ENCODE measurements around the gene CRP.
"Not testable (repeated sequence)": the region's sequence is repeated elsewhere in the genome, so short reads cannot be mapped to it uniquely, and the experiment has no call there.

Gene CRP, protein sequence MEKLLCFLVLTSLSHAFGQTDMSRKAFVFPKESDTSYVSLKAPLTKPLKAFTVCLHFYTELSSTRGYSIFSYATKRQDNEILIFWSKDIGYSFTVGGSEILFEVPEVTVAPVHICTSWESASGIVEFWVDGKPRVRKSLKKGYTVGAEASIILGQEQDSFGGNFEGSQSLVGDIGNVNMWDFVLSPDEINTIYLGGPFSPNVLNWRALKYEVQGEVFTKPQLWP

DNA sequence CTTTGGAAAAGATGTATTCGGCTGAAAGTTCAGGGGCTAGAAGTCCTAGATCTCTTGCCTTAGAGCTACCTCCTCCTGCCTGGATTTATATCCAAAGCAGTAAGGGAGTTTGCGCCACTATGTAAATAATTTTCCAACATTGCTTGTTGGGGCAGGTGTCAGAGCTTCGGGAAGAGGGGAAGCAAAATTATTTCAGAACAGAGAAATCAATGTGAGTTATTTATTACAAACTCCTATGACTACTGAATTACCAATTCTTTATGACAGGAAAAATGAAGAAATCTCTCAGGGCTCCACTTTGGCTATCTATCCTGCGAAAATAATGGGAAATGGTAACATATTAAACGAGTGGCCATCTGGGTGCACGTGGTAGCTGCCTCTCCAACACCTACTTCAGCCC lies at the start of gene CRP:
Gene CRP, minus strand, starts transcription at position 61 of the 400 bp plus-strand sequence. CDS start 104 bp downstream, outside the sequence.
- DNase-seq (ENCODE audit: low read depth in 2 of 2), result no peak

DNA sequence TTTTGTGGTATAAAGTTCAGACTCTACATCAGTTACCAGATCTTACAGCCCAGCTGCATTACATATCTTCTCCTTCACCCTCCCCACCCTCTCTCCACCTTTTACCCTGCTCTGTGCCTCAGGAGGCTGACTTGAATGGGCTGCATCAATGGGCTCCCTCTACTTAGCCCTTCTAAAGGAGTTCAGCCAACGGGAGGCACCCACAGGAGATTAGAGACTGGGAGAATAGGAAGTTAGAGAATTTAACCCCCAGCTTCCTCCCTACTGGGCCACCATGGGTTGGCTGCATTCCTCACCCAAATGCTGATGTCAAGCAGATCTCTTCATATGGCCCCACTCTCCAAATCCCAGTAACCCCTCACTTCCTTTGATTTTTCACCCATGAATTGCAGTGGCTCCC lies 49.3 kb upstream of the CRP start:
- DNase-seq (ENCODE audit: low read depth in 2 of 2), result no peak

DNA sequence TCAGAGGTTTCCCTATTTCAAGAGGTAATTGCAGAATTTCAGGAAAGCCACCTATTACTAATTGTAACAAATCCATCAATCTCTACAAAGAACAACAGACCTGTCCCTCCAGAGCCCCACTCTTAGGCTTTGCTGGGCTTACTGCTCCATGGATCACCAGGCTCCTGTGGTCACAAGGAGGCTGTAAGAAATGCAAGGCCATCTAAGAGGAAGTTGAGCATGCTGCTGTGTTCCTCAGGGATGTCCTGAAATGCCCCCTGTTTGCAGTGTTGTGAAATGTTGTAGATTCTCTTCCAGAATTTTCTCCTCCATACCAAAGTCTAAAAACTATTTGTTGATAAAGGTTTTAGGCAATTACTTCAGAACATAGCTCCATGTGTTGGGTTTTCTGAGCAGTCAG lies 42.0 kb upstream of the CRP start:
- no peak for DNase-seq (ENCODE audit: low read depth in 2 of 2)

DNA sequence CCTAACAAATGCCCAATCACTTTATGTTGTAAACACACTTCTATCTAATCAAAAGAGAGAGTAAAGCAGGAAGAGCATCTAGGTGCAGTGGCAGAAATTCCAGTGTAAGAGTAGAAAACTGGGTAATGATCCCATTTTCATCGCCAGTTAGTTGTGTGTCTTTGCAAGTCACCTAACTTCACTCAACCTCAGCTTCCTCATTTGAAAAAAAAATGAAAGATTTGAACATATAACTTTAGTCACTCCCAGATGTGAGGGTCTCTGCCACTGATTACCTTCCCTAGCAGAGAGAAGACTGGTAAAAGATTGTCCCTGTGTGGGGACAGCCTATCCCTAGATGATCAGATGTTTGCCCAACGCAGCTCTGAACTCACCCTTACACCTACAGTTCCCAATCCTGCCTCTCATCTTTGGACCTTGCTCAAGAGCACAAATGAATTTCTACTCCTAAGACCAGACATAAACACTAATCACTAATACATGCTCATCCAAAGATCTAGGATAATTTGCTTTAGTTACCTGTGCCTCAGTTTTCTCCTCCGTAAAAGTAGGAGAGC lies 41.1 kb upstream of the CRP start:
- DNase-seq (ENCODE audit: low read depth in 2 of 2), result no peak

DNA sequence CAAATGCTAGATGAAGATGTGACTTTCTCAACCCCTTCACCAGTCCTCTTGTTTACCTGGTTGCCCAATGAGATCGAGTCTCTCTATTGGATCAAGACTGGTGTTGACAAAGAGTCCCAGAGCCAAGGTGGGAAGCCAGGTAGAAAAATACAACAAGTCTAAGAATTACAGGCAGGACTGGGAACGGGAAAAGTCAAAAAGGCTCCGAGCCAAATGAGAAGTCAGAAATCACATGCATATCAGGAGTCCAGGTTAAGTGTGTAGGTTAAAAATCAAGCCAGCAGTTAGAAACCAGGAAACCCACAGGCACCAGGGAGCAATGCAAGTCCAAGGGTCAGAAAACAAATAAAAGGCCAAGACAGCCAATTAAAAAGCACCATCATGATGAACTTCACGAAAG lies 39.0 kb upstream of the CRP start:
- no peak for DNase-seq (ENCODE audit: low read depth in 2 of 2)

DNA sequence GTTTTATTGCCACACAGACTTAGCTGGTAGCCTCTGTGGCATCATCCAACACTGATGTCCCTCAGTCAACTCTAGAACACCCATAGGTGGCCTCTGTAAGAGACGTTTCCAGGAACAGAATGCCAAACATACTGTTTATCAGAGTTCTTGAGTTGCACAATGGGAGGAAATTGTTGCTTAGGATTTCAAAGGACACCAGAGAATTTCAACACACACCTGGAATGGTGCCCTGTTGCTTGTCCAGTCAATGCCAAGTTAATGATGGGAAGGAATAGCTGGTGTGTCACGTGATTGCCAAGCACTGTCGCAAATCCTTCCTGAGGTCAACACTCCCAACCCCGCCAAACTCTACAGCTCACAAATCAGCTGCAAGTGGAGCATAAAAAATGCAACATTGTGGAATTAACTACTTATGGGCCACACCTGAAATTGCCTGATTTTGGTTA lies 37.8 kb upstream of the CRP start:
- no peak for DNase-seq (ENCODE audit: low read depth in 2 of 2)

DNA sequence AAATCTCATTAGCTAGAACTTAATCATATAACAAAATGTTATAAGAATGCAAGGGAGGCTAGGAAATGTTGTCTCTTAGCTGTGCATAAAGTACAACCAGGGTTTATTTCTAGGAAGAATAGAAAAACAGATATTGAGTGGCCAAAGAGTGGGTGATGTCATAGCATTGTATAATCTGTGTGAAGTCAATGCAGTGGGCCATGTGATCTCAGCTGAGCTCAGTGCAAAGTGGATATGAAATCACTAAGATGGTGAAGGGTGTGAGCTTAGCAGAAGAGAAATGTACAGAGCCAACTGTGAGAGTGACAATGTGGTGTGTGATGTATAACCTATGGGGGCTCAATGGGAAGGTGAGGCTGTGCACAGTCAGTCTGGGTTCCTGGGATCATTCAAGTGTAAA lies 36.6 kb upstream of the CRP start:
- no peak for DNase-seq (ENCODE audit: low read depth in 2 of 2)

DNA sequence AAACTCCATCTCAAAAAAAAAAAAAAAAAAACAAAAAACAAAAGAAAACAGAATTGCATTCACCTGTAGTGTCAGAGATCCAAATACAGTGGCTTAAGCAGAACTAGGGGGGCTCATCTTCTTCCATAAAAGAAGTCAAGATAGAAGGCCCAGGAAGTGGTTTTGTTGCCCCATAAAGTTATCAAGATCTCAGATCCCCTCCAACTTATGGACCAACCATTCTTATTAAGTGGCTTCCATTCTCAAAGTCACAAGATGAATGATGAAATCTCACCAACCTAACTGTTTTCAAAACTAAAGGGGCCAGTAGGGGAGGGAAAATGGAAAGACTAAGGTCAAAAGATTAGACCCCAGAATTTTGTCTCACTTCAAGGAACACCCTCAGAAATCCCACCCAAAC lies 36.2 kb upstream of the CRP start:
- DNase-seq (ENCODE audit: low read depth in 2 of 2), result no peak

DNA sequence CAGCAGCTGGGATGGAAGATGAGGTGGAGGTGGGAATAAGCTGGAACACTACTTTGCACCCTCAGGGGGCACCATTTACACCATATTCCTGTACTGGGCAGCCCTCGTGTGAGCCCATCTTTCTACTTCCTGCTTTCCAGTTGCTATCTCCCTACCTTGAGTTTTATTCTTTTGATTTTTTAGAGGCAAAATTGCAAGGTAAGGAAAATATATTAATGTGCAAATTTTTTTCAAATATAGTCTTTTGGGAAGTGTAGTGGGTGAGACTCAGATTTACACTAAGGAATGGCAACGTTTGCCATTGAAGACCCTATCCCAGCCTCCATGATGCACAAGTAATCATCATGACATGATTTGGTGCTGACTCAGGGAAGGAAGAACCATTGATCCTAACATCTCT lies 35.2 kb upstream of the CRP start:
- no peak for DNase-seq (ENCODE audit: low read depth in 2 of 2)

DNA sequence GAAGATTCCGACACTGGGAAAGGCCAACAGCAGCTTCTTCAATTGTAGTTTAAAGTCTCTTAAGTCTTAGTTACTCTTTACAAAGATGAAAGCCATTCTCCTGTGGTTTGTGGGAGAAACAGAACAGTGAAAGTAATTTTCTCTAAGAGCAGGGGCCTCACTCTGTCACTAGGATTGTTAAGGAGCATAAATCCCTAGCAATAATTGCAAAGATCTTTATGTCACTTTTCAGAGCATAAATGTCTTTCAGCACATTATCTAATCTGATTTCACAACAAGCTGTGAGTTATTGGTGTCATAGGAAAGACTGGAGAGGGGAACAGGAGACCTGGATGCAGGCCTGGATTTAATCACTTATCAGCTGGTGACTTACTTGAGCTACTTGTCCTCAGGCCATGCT lies 34.0 kb upstream of the CRP start:
- DNase-seq (ENCODE audit: low read depth in 2 of 2), result no peak

DNA sequence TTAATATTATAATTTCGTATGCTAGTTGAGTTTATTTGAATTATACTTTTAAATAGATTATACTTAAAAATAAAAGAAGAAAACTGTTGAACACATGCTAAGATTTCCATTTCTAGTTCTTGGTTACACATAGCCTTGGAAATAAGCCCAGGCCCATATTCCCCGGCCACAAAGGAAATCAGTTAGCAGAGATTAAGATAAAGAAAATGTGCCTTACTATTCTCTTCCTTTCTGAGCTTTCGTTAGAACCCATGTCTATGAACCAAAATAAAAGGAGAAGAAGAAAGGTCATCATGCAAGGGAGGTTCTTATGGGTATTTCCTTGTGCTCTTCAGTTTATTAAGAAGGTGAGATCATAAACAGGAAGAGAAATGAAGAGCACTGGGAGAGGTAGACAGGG lies 32.3 kb upstream of the CRP start:
- no peak for DNase-seq (ENCODE audit: low read depth in 2 of 2)

DNA sequence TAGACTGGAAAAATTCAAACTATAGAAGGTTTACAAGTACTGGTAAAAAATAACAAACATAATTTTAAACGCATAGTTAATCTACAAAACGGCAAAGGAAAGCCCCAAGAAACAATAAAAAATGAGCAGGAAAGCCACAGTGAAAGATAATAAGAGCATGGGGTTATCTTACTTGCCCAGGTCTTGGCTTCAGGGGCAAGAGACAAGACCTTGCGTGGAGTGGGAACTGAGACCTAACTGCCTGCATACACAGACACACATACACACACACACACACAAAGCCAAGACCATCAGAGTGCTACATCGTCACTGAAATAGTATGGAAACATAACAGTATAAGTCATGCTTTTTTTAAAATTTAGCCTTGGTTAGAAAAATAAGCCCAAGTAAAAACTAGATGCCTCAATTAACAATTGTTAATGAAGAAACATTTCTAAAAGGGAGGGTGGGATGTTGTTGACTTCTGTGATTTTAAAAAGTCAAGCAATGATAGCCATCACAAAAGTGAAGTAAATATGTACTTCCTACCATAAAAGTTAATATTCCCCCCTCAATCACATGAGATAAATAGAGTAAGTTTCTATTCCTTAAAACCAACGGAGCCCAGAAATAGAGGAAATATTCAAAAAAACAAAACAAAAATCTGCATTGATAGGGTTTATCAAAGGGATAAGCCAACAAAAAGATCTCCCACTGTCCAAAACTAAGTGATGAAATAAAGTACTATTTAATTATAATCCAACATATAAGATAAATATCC lies 29.4 kb upstream of the CRP start:
- DNase-seq (ENCODE audit: low read depth in 2 of 2), result no peak

DNA sequence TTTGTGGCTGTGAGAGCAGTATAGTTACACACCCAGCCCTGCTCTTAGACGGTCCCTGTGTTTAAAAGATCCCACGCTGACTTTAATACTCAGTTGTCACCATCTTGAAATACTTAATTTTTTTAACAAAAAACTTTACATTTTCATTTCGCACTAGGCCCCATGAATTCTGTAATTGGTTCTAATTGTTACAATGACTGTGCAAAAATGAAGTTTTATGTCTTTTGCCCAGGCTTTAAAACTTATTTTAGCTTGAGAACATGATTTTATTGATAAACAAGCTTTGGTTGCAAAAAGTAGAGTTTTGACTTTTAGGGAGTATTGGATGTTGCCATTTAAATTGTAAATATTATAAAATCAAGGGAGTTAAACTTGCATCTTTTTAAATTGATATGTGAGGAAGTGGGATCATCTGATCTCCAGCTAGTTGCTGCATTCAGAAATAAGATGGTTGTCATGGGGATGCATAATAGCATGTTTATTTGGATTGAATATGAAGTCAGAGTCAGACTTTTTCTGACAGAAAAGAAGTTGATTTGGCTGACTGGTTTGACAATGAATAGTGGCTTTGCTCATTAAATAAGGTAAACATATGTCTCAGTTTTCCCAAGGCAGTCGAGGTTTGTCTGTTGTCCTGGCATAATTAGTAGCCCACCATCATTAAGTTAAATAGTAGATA lies 23.0 kb upstream of the CRP start:
- no peak for DNase-seq (ENCODE audit: low read depth in 2 of 2)

DNA sequence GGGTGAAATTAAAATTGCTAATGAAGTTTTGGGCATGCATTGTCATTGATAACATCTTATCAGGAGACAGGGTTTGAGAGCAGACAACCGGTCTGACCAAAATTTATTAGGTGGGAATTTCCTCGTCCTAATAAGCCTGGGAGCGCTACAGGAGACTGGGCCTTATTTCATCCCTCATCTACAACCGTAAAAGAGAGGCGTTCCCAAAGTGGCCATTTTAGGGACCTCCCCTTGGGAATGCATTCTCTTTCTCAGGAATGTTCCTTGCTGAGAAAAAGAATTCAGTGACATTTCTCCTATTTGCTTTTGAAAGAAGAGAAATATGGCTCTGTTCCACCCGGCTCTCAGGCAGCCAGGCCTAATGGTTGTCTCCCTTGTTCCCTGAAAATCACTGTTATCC lies 8.8 kb upstream of the CRP start:
- DNase-seq (ENCODE audit: low read depth in 2 of 2), result not testable (repeated sequence)

DNA sequence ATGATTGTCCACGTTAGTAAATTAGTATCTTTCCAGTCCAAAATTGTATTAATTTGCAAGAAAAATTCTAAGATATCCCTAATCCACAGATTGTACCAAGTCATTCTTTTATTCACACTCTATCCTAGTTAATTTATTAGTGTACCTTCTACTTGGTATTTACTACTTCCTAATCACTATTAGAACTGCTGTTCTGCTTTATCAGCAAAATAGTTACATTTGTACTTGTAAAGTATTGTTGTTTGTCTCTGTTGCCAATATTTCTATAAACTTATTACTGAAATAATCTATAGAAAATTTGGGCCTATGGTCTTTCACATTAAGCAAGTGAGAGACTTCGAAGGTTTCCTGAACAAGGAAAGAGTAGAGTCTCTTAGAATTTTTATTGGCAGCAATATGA lies 5.6 kb upstream of the CRP start:
- no peak for DNase-seq (ENCODE audit: low read depth in 2 of 2)

DNA sequence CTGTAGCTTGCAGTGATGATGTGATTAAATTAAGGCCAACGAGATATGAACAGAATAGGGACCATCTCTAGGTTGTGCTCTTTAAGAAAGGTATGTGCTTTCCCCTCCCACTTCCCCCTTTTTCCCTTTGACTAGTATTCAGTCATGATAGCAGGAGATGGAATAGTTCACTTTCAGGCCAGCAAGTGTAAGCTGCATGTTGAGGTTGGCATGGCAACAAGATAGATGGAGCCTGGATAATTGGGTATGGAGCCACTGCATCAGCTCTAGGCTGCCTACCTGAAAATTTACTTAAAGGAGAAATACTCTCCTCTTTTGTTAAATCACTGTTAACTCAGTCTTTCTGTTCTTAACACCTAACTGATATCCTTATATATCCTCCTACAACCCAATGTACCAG lies 1.5 kb upstream of the CRP start:
- DNase-seq (ENCODE audit: low read depth in 2 of 2), result no peak

DNA sequence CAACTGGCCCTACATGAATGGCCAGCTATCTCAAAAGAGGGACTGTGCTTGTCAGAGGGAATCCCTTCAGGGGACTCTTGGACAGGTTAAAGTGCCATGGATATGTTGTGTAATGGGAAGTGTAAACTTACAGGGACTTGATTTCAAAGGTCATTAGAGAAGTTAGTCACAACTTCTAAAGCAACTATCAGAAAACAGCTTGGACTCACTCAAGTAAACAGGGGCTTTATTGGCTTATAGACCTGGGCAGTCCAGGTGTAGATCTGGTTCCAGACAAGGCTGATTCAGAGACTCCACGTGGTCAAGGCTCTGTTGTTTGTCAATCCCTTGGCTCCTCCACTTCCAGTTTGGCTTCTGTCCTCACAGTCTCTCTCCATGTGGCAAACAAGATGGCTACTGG lies 2.3 kb downstream of the CRP start:
- DNase-seq (ENCODE audit: low read depth in 2 of 2), result no peak

DNA sequence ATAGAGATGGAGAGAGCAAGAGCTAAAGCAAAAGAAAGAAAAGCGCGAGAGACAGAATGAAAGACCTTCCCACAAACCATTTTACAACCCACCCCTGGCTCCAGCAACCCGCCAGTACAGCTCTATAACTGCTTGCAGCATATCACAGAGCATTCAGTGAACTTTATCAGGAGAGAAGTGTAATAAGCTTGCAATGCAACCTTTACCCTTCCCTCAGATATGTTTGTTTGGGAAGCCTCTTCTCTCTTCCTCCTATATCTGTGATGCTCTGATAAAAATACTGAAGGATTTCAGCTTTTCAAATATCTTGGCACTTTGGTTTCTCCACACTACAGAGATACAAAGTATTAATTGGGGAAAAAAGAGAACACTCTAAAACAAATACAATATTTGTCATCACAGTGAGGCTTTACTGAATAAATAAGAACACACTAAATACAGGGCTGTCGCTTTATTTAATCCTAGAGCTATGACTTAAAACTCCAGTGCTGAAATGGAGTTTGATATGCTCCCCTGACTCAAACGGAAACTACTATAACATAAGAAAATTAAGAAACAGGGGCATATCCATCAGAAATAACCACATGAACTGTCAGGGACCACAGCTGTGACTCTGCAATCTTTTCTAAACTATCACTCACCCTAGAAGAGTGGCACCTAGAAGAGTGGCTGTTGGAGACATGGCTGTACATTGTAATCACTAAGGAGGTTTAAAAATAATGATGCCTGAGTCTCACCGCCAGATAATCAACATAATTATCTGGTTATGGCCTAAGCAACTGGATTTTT lies 6.7 kb downstream of the CRP start:
- DNase-seq (ENCODE audit: low read depth in 2 of 2), result no peak

DNA sequence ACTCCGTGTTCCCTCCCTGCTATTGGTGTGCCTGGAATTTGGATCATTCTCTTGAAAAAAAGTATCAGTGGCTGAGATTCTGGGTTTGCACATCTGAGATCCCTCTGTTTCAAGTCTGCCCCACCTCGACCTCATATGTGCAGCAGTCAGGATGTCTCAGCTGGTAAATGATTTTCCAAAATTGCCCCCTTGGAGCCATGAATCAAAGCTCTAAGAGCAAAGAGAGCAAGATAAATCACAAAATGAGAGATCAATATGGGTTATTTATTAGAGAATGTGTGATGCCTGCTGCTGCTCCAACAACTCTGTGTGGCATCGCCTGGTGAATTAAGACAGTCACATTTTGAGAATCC lies 8.5 kb downstream of the CRP start:
- DNase-seq (ENCODE audit: low read depth in 2 of 2), result no peak

DNA sequence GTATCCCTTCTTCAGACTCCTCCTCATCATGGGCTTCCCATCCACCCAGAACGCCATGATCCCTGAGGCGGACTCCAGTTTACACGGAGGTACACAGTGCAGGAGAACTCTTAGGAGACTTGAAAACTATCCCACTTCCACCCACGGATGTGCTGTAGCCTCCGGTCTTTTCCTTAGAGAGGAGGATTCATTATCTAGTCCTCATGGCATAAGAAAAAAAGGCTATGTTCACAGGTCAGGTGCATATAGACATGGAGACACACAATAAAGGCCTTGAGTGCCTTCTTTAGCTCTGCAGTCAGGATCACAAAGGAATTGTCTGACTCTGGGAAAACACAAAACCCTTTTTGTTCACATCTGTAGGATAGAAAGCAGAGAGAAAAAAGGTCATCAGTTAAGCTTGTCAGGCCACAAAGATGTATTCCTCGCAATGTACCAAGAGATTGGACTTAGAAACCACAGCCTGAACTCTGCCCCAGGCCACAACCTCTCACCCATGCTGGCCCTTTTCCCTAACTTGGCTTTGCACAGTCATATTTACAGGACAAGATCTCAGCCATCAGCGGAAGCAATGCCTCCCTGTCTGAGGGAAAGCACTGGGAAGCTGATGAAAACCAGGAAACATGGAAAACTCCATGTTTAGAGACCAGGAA lies 9.0 kb downstream of the CRP start:
- DNase-seq (ENCODE audit: low read depth in 2 of 2), result no peak

DNA sequence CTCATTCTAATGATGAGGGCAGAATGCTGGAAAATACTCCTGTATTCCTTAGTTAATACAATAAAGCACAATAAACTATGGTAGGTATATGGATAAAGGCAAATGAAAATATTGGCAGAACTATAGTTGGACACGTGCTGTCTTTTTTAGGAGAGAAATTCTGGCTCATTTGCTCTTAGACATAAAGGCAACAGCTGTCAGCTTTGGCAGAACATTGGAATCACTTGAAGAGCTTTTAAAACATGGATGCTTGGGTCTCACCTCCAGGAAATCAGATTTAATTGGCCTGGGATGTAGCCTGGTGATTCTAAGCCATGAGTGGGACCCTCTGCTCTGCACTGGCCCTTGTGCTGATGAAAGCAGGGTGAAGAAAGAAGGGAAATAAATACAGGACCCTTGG lies 9.9 kb downstream of the CRP start:
- DNase-seq (ENCODE audit: low read depth in 2 of 2), result no peak

DNA sequence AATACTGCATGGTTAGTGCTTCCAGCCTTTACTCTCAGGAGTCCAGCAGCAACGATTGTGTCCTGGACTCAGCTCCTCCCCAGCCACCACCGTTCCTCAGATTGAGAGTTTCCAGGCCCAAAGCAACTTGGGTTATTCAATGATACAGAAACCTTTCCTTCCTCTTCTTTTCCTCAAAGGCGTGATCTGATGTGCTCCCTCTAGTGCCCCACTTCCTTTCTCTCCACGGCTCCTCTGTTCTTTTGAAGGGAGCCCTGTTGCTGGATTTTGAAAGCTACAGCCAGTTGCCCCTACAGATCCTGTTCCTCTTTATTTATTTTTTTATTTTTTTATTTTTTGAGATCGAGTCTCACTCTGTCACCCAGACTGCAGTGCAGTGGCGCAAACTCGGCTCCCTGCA lies 14.1 kb downstream of the CRP start:
- DNase-seq (ENCODE audit: low read depth in 2 of 2), result no peak
